ENCODE data around the gene CHI3L1. TPM values are rescaled to one million over a fixed set of nuclear protein-coding genes. Genes with fewer than 3 reads are reported as not detected.
A peak's percentile ranks its signal among the peaks of the same experiment; 100 is the strongest.
"Not testable (repeated sequence)": the region's sequence is repeated elsewhere in the genome, so short reads cannot be mapped to it uniquely, and the experiment has no call there.

Gene CHI3L1
- 10 to 100 TPM in 2 of 4 donors, 1 to 10 TPM in 1, not detected in 1; 6.2 to 28.2 (median 21.2) TPM for total RNA-seq

DNA sequence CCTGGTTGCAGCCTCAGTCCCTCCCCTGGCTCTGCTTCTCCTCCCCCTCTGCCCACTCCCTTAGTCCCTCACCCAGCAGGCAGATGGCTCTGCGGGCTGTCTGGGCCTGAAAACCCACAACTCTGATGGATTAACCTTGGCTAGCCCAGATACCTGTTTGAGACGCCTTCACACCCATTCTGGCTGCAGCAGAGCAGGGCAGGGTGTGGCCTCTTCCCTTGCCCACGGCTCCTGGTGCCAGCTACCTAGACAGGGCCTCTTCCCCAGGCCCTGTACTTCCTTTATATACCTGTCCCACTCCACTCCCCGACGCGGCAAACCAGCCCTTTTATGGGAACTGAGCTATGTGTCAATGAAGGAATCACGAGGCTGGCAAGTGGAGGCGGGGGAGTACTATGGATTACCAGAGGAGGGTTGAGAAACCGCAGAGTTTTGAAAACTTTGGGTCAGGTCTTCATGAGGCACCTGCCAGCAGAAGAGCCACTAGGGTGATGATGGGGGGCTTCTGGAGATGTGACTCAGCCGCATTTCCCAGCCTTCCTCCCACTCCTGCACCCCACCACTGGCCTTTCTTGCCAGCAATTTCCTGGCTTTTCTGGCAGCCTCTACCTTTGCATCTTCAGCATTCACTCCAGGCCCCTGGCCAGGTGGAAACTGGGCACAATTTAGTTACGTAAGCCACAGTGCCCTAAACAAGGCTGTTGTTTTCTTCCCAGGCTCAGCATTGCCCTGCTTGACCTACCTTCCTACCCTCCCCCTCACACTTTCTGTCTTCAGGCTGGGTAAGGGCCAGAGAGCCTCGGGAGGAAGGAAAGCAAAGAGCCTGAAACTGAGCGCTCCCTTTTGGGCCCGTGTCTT lies at the start of gene CHI3L1:
CHI3L1 (minus strand) TSS at position 259 of the 858 bp plus-strand sequence; CDS start at position 178, 81 bp downstream.
- Histone ChIP-seq H3K27ac (peak within 1 kb of the TSS; percentile 56 to 77), H3K9me3 (no peaks in the 10 kb centered on the region), H3K4me3 (no peak within 1 kb of the TSS), H3K27me3 (no peaks in the 10 kb centered on the region), H3K4me1 (peaks cover 0 to 6% of the 10 kb centered on the region in 2 donors), H3K36me3 (no peaks in the 10 kb centered on the region)
- TF ChIP-seq CTCF (IDR thresholded peaks at IDR 0.05) (no peak), POLR2A (IDR thresholded peaks at IDR 0.05) (no peak)
- DNase-seq = peak; percentile 60
- intact Hi-C loops (cut with DNase I; ENCODE audit: low total_unique reads) = no loop called here

GRCh38 chr1:203234901-203235300 lies 48.4 kb upstream of the CHI3L1 start:
- H3K36me3 ChIP-seq; H3K27ac ChIP-seq; H3K4me3 ChIP-seq; H3K27me3 ChIP-seq; H3K4me1 ChIP-seq; intact Hi-C loops (cut with DNase I; ENCODE audit: low total_unique reads); DNase-seq: not testable (repeated sequence)
- peaks cover 0 to 10% of the 10 kb centered on the region in 2 donors for H3K9me3 ChIP-seq

- DNase-seq = no peak
- Histone ChIP-seq H3K4me3 (no peak within 1 kb of the TSS), H3K27me3 (no peaks in the 10 kb centered on the region), H3K27ac (no peak within 1 kb of the TSS), H3K9me3 (no peaks in the 10 kb centered on the region), H3K36me3 (no peaks in the 10 kb centered on the region), H3K4me1 (no peaks in the 10 kb centered on the region)
- TF ChIP-seq POLR2A (IDR thresholded peaks at IDR 0.05) = no peak
- TF ChIP-seq CTCF (IDR thresholded peaks at IDR 0.05) = no peak
- intact Hi-C loops (cut with DNase I; ENCODE audit: low total_unique reads) = no loop called here
These were observed 43.1 kb upstream of the CHI3L1 start, which contains the start of gene CHIT1 for GRCh38 chr1:203229471-203230135. Gene CHIT1, minus strand, starts transcription at chr1:203229673. Its CDS starts 37 bp downstream, at chr1:203229636.

GRCh38 chr1:203228670-203229069 lies 42.2 kb upstream of the CHI3L1 start:
- H3K27ac ChIP-seq = no peak overlapping the region
- no peaks in the 10 kb centered on the region for H3K4me1 ChIP-seq
- H3K36me3 ChIP-seq = no peaks in the 10 kb centered on the region
- no peaks in the 10 kb centered on the region for H3K27me3 ChIP-seq
- TF ChIP-seq POLR2A (IDR thresholded peaks at IDR 0.05) (no peak), CTCF (IDR thresholded peaks at IDR 0.05) (no peak)
- H3K4me3 ChIP-seq = no peak overlapping the region
- H3K9me3 ChIP-seq = no peaks in the 10 kb centered on the region
- DNase-seq = no peak
- intact Hi-C loops (cut with DNase I; ENCODE audit: low total_unique reads) = no loop called here

GRCh38 chr1:203227371-203228083 lies 41.0 kb upstream of the CHI3L1 start:
- H3K4me1 ChIP-seq = no peaks in the 10 kb centered on the region
- no peak for TF ChIP-seq POLR2A (IDR thresholded peaks at IDR 0.05)
- no peak for TF ChIP-seq CTCF (IDR thresholded peaks at IDR 0.05)
- no peaks in the 10 kb centered on the region for H3K9me3 ChIP-seq
- intact Hi-C loops (cut with DNase I; ENCODE audit: low total_unique reads) = no loop called here
- DNase-seq = no peak
- H3K27me3 ChIP-seq = no peaks in the 10 kb centered on the region
- no peak overlapping the region for H3K4me3 ChIP-seq
- H3K27ac ChIP-seq = no peak overlapping the region
- H3K36me3 ChIP-seq = no peaks in the 10 kb centered on the region
